Skeletal muscle tissue (tissue), 4 donors: Measurements from ENCODE around the gene UNC5CL. TPM values are rescaled to one million over a fixed set of nuclear protein-coding genes. Genes with fewer than 3 reads are reported as not detected.

Source experiments
- H3K27ac ChIP-seq: one replicate; pipeline ENCODE4 v1.7.0; 2013; ENCODE audit warnings: mild to moderate bottlenecking, low read depth, low read length, inconsistent platforms
- H3K27me3 ChIP-seq, 3 donors: one replicate each; pipeline ENCODE4 v1.7.0; 2013; ENCODE audit warnings: low read length in 3 of 3; ENCODE audit not compliant: control insufficient read depth in 3 of 3, insufficient read depth in 3 of 3
- H3K36me3 ChIP-seq, 3 donors: one replicate each; pipeline ENCODE4 v1.7.0; 2013; ENCODE audit warnings: low read length in 3 of 3; ENCODE audit not compliant: control insufficient read depth in 3 of 3, insufficient read depth in 3 of 3
- H3K4me1 ChIP-seq, 3 donors: one replicate each; pipeline ENCODE4 v1.7.0; 2013; ENCODE audit warnings: low read length in 3 of 3, mild to moderate bottlenecking in 3 of 3; ENCODE audit not compliant: control insufficient read depth in 3 of 3, insufficient read depth in 3 of 3
- H3K4me3 ChIP-seq, 3 donors: one replicate each; pipeline ENCODE4 v1.7.0; 2013; ENCODE audit warnings: low read length in 3 of 3
- H3K9ac ChIP-seq, 3 donors: one replicate each; pipeline ENCODE4 v1.7.0; 2013; ENCODE audit warnings: low read length in 3 of 3, mild to moderate bottlenecking in 3 of 3, moderate library complexity in 2 of 3, low read depth in 1 of 3
- H3K9me3 ChIP-seq, 3 donors: one replicate each; pipeline ENCODE4 v1.7.0; 2013; ENCODE audit warnings: low read length in 3 of 3; ENCODE audit not compliant: control insufficient read depth in 3 of 3
- total RNA-seq: library from RNA; depleted of rRNA; stranded (reverse); fragments of >200 nt; gene quantifications from one replicate; pipeline ENCODE4 v1.2.3, GENCODE V29; 2014
- donor health status: Osteomylitis.

UNC5CL gene
- total RNA-seq, 1 donor from 2014 or later, result 2.1 TPM

GRCh38 chr6:41042226-41043055 lies 3.4 kb upstream of the UNC5CL start, which contains the start of gene TSPO2:
Gene TSPO2 (plus strand): TSS chr6:41042467. CDS start chr6:41042986, 519 bp downstream.
- no peaks in the 10 kb centered on the region for H3K9me3 ChIP-seq
- H3K9ac ChIP-seq, result no peak within 1 kb of the TSS
- H3K4me3 ChIP-seq, result no peak within 1 kb of the TSS
- peaks cover 18 to 41% (median 21%) of the 10 kb centered on the region in 3 donors for H3K4me1 ChIP-seq
- H3K36me3 ChIP-seq, result no peaks in the 10 kb centered on the region
- H3K27ac ChIP-seq, result no peak within 1 kb of the TSS
- no peaks in the 10 kb centered on the region for H3K27me3 ChIP-seq

- no peaks in the 10 kb centered on the region for H3K27me3 ChIP-seq
- no peak overlapping the region for H3K9ac ChIP-seq
- no peaks in the 10 kb centered on the region for H3K9me3 ChIP-seq
- no peaks in the 10 kb centered on the region for H3K36me3 ChIP-seq
- no peak overlapping the region for H3K4me3 ChIP-seq
- H3K27ac ChIP-seq, result no peak overlapping the region
- peaks cover 8 to 28% (median 10%) of the 10 kb centered on the region in 3 donors for H3K4me1 ChIP-seq
Observed at GRCh38 chr6:41040940-41041536, 2.0 kb upstream of the UNC5CL start.

- H3K9ac ChIP-seq, result peak overlapping the region in 1 of 3 donors; percentile 20
- no peak overlapping the region for H3K4me3 ChIP-seq
- no peaks in the 10 kb centered on the region for H3K27me3 ChIP-seq
- H3K9me3 ChIP-seq, result no peaks in the 10 kb centered on the region
- H3K27ac ChIP-seq, result no peak overlapping the region
- H3K4me1 ChIP-seq, result peaks cover 3 to 21% (median 6%) of the 10 kb centered on the region in 3 donors
- H3K36me3 ChIP-seq, result no peaks in the 10 kb centered on the region
Observed at GRCh38 chr6:41040101-41040939, 1.3 kb upstream of the UNC5CL start.

- Histone ChIP-seq H3K4me1 (peaks cover 0 to 21% (median 6%) of the 10 kb centered on the region in 3 donors), H3K36me3 (no peaks in the 10 kb centered on the region), H3K27ac (no peak overlapping the region), H3K9me3 (no peaks in the 10 kb centered on the region), H3K27me3 (no peaks in the 10 kb centered on the region), H3K4me3 (no peak overlapping the region), H3K9ac (no peak overlapping the region)
Observed at GRCh38 chr6:41038205-41038604, 816 bp downstream of the UNC5CL start.

GRCh38 chr6:41037107-41037900 lies 1.7 kb downstream of the UNC5CL start:
- Histone ChIP-seq H3K9ac (no peak overlapping the region), H3K27me3 (no peaks in the 10 kb centered on the region), H3K4me1 (peaks cover 0 to 21% (median 6%) of the 10 kb centered on the region in 3 donors), H3K4me3 (no peak overlapping the region), H3K9me3 (no peaks in the 10 kb centered on the region), H3K27ac (no peak overlapping the region), H3K36me3 (no peaks in the 10 kb centered on the region)

- Histone ChIP-seq H3K9ac (no peak overlapping the region), H3K4me3 (no peak overlapping the region), H3K27me3 (no peaks in the 10 kb centered on the region), H3K9me3 (no peaks in the 10 kb centered on the region), H3K4me1 (peaks cover 0 to 21% (median 6%) of the 10 kb centered on the region in 3 donors), H3K36me3 (no peaks in the 10 kb centered on the region), H3K27ac (no peak overlapping the region)
Observed at GRCh38 chr6:41036601-41037000, 2.4 kb downstream of the UNC5CL start.

- Histone ChIP-seq H3K27me3 (no peaks in the 10 kb centered on the region), H3K36me3 (no peaks in the 10 kb centered on the region), H3K4me1 (peaks cover 0 to 21% (median 6%) of the 10 kb centered on the region in 3 donors), H3K4me3 (no peak overlapping the region), H3K27ac (no peak overlapping the region), H3K9me3 (no peaks in the 10 kb centered on the region), H3K9ac (no peak overlapping the region)
Observed at GRCh38 chr6:41036186-41036585, 2.8 kb downstream of the UNC5CL start.

- H3K27me3 ChIP-seq, result no peaks in the 10 kb centered on the region
- H3K4me3 ChIP-seq, result no peak overlapping the region
- H3K9ac ChIP-seq, result no peak overlapping the region
- H3K36me3 ChIP-seq, result no peaks in the 10 kb centered on the region
- H3K27ac ChIP-seq, result no peak overlapping the region
- no peaks in the 10 kb centered on the region for H3K9me3 ChIP-seq
- peaks cover 2 to 3% (median 3%) of the 10 kb centered on the region in 3 donors for H3K4me1 ChIP-seq
Observed at GRCh38 chr6:41033776-41034175, 5.2 kb downstream of the UNC5CL start.

GRCh38 chr6:41032830-41033229 lies 6.2 kb downstream of the UNC5CL start:
- H3K36me3 ChIP-seq, result no peaks in the 10 kb centered on the region
- H3K27me3 ChIP-seq, result no peaks in the 10 kb centered on the region
- peaks cover 7 to 11% (median 9%) of the 10 kb centered on the region in 3 donors for H3K4me1 ChIP-seq
- no peak overlapping the region for H3K4me3 ChIP-seq
- H3K9ac ChIP-seq, result no peak overlapping the region
- no peak overlapping the region for H3K27ac ChIP-seq
- no peaks in the 10 kb centered on the region for H3K9me3 ChIP-seq
